Hepatocyte (in vitro differentiated cells): Measurements from ENCODE around the gene NDUFS7. TPM values are rescaled to one million over a fixed set of nuclear protein-coding genes. Genes with fewer than 3 reads are reported as not detected.

ENCODE experiments used
- DNase-seq: peaks from one replicate; pipeline ENCODE4 v3.0.0-alpha.2; 2016; ENCODE audit warnings: low spot score
- H2AFZ ChIP-seq: fragments of 200-600 bp; sonication (generic); 2 replicates; pipeline ENCODE4 v1.6.0; 2016; ENCODE audit warnings: antibody characterized with exemption, mild to moderate bottlenecking
- H3K27ac ChIP-seq: fragments of 200-600 bp; sonication (generic); 2 replicates; pipeline ENCODE4 v1.5.1; 2016; ENCODE audit warnings: mild to moderate bottlenecking
- H3K27me3 ChIP-seq: fragments of 200-600 bp; sonication (generic); 2 replicates; pipeline ENCODE4 v1.6.1; 2016
- H3K36me3 ChIP-seq: fragments of 200-600 bp; sonication (generic); replicated peaks from 2 replicates; pipeline ENCODE4 v1.5.1; 2016; ENCODE audit warnings: low read depth; ENCODE audit not compliant: insufficient read depth
- H3K4me1 ChIP-seq: fragments of 200-600 bp; sonication (generic); 2 replicates; pipeline ENCODE4 v1.5.1; 2016; ENCODE audit warnings: mild to moderate bottlenecking, moderate library complexity; ENCODE audit not compliant: insufficient read depth
- H3K4me2 ChIP-seq: fragments of 200-600 bp; sonication (generic); 2 replicates; pipeline ENCODE4 v1.6.0; 2016
- H3K4me3 ChIP-seq: fragments of 200-600 bp; sonication (generic); 2 replicates; pipeline ENCODE4 v1.5.1; 2016; ENCODE audit warnings: mild to moderate bottlenecking
- H3K79me2 ChIP-seq: fragments of 200-600 bp; sonication (generic); 2 replicates; pipeline ENCODE4 v1.6.0; 2017; ENCODE audit warnings: mild to moderate bottlenecking
- H3K9me2 ChIP-seq: fragments of 200-600 bp; sonication (generic); replicated peaks from 2 replicates; pipeline ENCODE4 v1.6.0; 2017; ENCODE audit warnings: mild to moderate bottlenecking; ENCODE audit not compliant: insufficient read depth
- H3K9me3 ChIP-seq: fragments of 200-600 bp; sonication (generic); 2 replicates; pipeline ENCODE4 v1.5.1; 2016; ENCODE audit warnings: low read depth, mild to moderate bottlenecking
- H4K20me1 ChIP-seq: fragments of 200-600 bp; sonication (generic); 2 replicates; pipeline ENCODE4 v1.6.0; 2016; ENCODE audit warnings: mild to moderate bottlenecking; ENCODE audit not compliant: insufficient read depth, poor library complexity, severe bottlenecking
- CTCF ChIP-seq: fragments of 200-600 bp; sonication (generic); IDR thresholded peaks from 2 replicates; pipeline ENCODE4 v1.5.1; 2016; ENCODE audit warnings: antibody characterized with exemption, mild to moderate bottlenecking; ENCODE audit not compliant: poor library complexity
- EZH2 ChIP-seq: fragments of 200-600 bp; sonication (generic); IDR thresholded peaks from 2 replicates; pipeline ENCODE4 v1.6.1; 2016; ENCODE audit warnings: antibody characterized with exemption, mild to moderate bottlenecking, borderline replicate concordance
- EZH2phosphoT487 ChIP-seq: fragments of 200-600 bp; sonication (generic); IDR thresholded peaks from one replicate; pipeline ENCODE4 v1.6.1; 2018; ENCODE audit warnings: antibody characterized with exemption, mild to moderate bottlenecking, low read depth, moderate library complexity; ENCODE audit not compliant: unreplicated experiment, severe bottlenecking
- WGBS: methylation state at CpG from one replicate; pipeline ENCODE4 v1.1.6; 2016; ENCODE audit warnings: low lambda C conversion rate; ENCODE audit errors: missing lambda C conversion rate; 5-methylcytosine and 5-hydroxymethylcytosine counted together
- polyA plus RNA-seq: library from polyadenylated mRNA; unstranded; fragments of >200 nt; fragmentation: Nextera tagmentation; extraction: Ambion mirVana; gene quantifications from 2 replicates; pipeline ENCODE4 v1.2.1, GENCODE V29; 2016
- total RNA-seq: library from RNA; depleted of rRNA; stranded (reverse); fragments of >200 nt; gene quantifications from 2 replicates; pipeline ENCODE4 v1.2.3, GENCODE V29; 2014

Gene NDUFS7
- total and polyA plus RNA-seq, 2 experiments from 2014 or later, result 81.6 to 276 TPM

- 97% methylated on average over 3 of the region's 3 CpGs for WGBS
- Histone ChIP-seq H3K4me3 (no peak overlapping the region), H3K9me3 (no peaks in the 10 kb centered on the region), H3K79me2 (peaks cover 25% of the 10 kb centered on the region), H2AFZ (no peak overlapping the region), H3K4me1 (peaks cover 5% of the 10 kb centered on the region), H3K27me3 (no peaks in the 10 kb centered on the region), H3K27ac (no peak overlapping the region), H3K4me2 (no peak overlapping the region), H4K20me1 (no peaks in the 10 kb centered on the region), H3K36me3 (no peaks in the 10 kb centered on the region), H3K9me2 (no peaks in the 10 kb centered on the region)
- DNase-seq, result no peak
- no peak for TF ChIP-seq EZH2phosphoT487
- TF ChIP-seq CTCF, result no peak
- no peak for TF ChIP-seq EZH2
These were observed 2.1 kb downstream of the NDUFS7 start for GRCh38 chr19:1385816-1386215.

GRCh38 chr19:1386945-1387683, 3.4 kb downstream of the NDUFS7 start:
- H3K4me1 ChIP-seq, result peaks cover 5% of the 10 kb centered on the region
- no peaks in the 10 kb centered on the region for H4K20me1 ChIP-seq
- H3K9me3 ChIP-seq, result no peaks in the 10 kb centered on the region
- no peak for DNase-seq
- no peak overlapping the region for H2AFZ ChIP-seq
- H3K36me3 ChIP-seq, result no peaks in the 10 kb centered on the region
- no peak for TF ChIP-seq CTCF
- no peak for TF ChIP-seq EZH2
- no peak for TF ChIP-seq EZH2phosphoT487
- WGBS, result 95% methylated on average over 37 of the region's 39 CpGs
- H3K4me2 ChIP-seq, result no peak overlapping the region
- no peak overlapping the region for H3K4me3 ChIP-seq
- peaks cover 25% of the 10 kb centered on the region for H3K79me2 ChIP-seq
- H3K27ac ChIP-seq, result no peak overlapping the region
- no peaks in the 10 kb centered on the region for H3K9me2 ChIP-seq
- H3K27me3 ChIP-seq, result no peaks in the 10 kb centered on the region

DNA sequence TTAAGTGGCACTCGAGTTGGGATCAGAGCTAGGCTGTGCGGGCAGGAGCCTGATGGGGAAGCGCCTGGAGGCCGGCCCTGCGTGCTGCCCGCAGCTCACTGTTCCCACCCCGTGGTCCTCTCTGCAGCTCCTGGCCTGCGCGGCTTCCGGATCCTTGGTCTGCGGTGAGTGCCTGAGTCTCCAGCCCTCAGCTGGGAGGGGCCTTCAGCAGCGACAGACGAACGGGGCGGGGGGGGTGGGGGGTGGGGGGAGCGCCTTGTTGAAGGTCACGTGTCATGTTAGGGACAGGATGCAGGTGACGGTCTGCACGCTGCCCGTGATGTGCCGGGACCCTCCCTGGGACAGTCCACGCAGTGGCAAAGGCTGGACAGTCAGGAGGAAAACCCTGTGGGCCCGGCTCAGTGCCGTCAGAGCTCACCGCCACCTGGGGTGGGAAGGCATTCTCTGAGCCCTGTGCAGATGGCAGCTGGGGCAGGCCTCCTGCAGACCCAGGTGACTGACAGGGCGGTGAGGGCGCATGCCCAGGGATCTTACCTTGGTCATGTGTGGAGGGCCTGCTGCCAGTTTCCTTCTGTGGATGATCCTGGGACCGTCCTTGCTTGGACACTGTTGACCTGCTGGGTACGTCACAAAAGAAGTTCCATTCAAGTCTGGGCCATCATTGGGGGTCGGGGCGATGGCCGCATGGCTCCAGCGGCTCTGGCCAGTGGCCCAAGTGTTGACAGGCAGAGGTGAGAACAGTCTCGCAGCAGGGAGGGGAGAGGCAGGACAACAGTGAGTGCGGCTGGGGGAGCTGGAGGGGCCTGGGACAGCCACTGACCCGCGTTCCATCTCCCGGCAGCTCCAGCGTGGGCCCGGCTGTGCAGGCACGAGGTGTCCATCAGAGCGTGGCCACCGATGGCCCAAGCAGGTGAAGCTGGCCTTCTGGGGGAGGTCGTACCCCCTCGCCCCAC, 4.3 kb downstream of the NDUFS7 start:
- no peak overlapping the region for H3K4me2 ChIP-seq
- H3K4me1 ChIP-seq, result peaks cover 5% of the 10 kb centered on the region
- no peak for TF ChIP-seq CTCF
- TF ChIP-seq EZH2phosphoT487, result no peak
- TF ChIP-seq EZH2, result no peak
- H3K27ac ChIP-seq, result no peak overlapping the region
- H3K79me2 ChIP-seq, result peaks cover 25% of the 10 kb centered on the region
- WGBS, result 92% methylated on average over 38 of the region's 45 CpGs
- H3K9me3 ChIP-seq, result no peaks in the 10 kb centered on the region
- H3K36me3 ChIP-seq, result no peaks in the 10 kb centered on the region
- no peaks in the 10 kb centered on the region for H3K9me2 ChIP-seq
- DNase-seq, result no peak
- H3K27me3 ChIP-seq, result no peaks in the 10 kb centered on the region
- no peak overlapping the region for H3K4me3 ChIP-seq
- no peak overlapping the region for H2AFZ ChIP-seq
- no peaks in the 10 kb centered on the region for H4K20me1 ChIP-seq
